Keratinocyte (primary cell): ENCODE measurements around the gene DIP2C. TPM values are rescaled to one million over a fixed set of nuclear protein-coding genes. Genes with fewer than 3 reads are reported as not detected.

Source experiments
- DNase-seq: peaks from one replicate; pipeline ENCODE4 v3.0.0-alpha.2; 2011; ENCODE audit warnings: low read depth, missing footprints, low spot score
- FAIRE-seq: peaks from 2 replicates; lab custom pipeline; 2011; peaks lifted over from hg19 to GRCh38; lab: Jason Lieb, UNC
- H2AFZ ChIP-seq: 2 replicates; pipeline ENCODE4 v1.6.0; 2012; ENCODE audit warnings: low read length, control low read depth, inconsistent platforms; ENCODE audit not compliant: control insufficient read depth
- H3K27ac ChIP-seq: 2 replicates; pipeline ENCODE4 v1.5.1; 2011; ENCODE audit warnings: low read length; ENCODE audit not compliant: control insufficient read depth, insufficient read depth
- H3K27me3 ChIP-seq: 3 replicates; pipeline ENCODE4 v1.6.0; 2011; ENCODE audit warnings: low read length; ENCODE audit not compliant: control insufficient read depth, insufficient read depth; ENCODE audit errors: extremely low read depth
- H3K36me3 ChIP-seq, 2 experiments: 2 replicates in 1 of 2; 3 replicates in 1 of 2; pipeline ENCODE4 v1.5.1; 2011; ENCODE audit warnings: low read length in 2 of 2, mild to moderate bottlenecking in 1 of 2; ENCODE audit not compliant: control insufficient read depth in 2 of 2, insufficient read depth in 2 of 2; ENCODE audit errors: extremely low read depth in 1 of 2
- H3K4me1 ChIP-seq: 3 replicates; pipeline ENCODE4 v1.5.1; 2011; ENCODE audit warnings: low read length; ENCODE audit not compliant: control insufficient read depth, insufficient read depth; ENCODE audit errors: extremely low read depth
- H3K4me2 ChIP-seq: 3 replicates; pipeline ENCODE4 v1.6.0; 2011; ENCODE audit warnings: low read depth, low read length; ENCODE audit not compliant: control insufficient read depth, insufficient read depth; ENCODE audit errors: extremely low read depth
- H3K4me3 ChIP-seq, 3 experiments: fragments of 200-600 bp in 1 of 3; sonication (generic) in 1 of 3; 2 replicates in 2 of 3; 3 replicates in 1 of 3; pipeline ENCODE4 v1.5.1; 2011 to 2016; ENCODE audit warnings: low read length in 3 of 3, mild to moderate bottlenecking in 3 of 3, control low read depth in 2 of 3, inconsistent platforms in 1 of 3, low read depth in 1 of 3, mixed read lengths in 1 of 3, mixed run types in 1 of 3, moderate library complexity in 1 of 3; ENCODE audit not compliant: control insufficient read depth in 2 of 3, insufficient read depth in 2 of 3; ENCODE audit errors: extremely low read depth in 1 of 3
- H3K79me2 ChIP-seq: 2 replicates; pipeline ENCODE4 v1.6.0; 2012; ENCODE audit warnings: low read length; ENCODE audit not compliant: control insufficient read depth, insufficient read depth
- H3K9ac ChIP-seq: 3 replicates; pipeline ENCODE4 v1.6.0; 2011; ENCODE audit warnings: low read length; ENCODE audit not compliant: control insufficient read depth, insufficient read depth; ENCODE audit errors: extremely low read depth
- H3K9me1 ChIP-seq: 3 replicates; pipeline ENCODE4 v1.6.0; 2011; ENCODE audit warnings: low read length; ENCODE audit not compliant: control insufficient read depth, insufficient read depth; ENCODE audit errors: extremely low read depth
- H3K9me3 ChIP-seq: 2 replicates; pipeline ENCODE4 v1.5.1; 2012; ENCODE audit warnings: low read depth, low read length; ENCODE audit not compliant: control insufficient read depth
- H4K20me1 ChIP-seq: 3 replicates; pipeline ENCODE4 v1.6.0; 2011; ENCODE audit warnings: low read length; ENCODE audit not compliant: control insufficient read depth, insufficient read depth; ENCODE audit errors: extremely low read depth
- CTCF ChIP-seq, 3 experiments: IDR thresholded peaks in 1 of 3; conservative IDR thresholded peaks in 1 of 3; optimal IDR thresholded peaks in 1 of 3; 2 replicates in 2 of 3; 3 replicates in 1 of 3; pipeline versions ENCODE3 to v1.5.1; 2011; ENCODE audit warnings: low read length in 3 of 3, mild to moderate bottlenecking in 3 of 3, moderate library complexity in 2 of 3, control low read depth in 1 of 3, inconsistent platforms in 1 of 3; ENCODE audit not compliant: insufficient read depth in 2 of 3; ENCODE audit errors: extremely low read depth in 1 of 3
- EZH2 ChIP-seq: IDR thresholded peaks from one replicate; pipeline ENCODE4 v1.6.1; 2012; ENCODE audit warnings: inconsistent platforms, mild to moderate bottlenecking, low read length, moderate library complexity
- dilution Hi-C: fragments of 300-500 bp; cut with MboI; formaldehyde crosslinking; loops from one replicate; pipeline ENCODE4 v1.7.0; 2020; ENCODE audit warnings: low sequenced_read_pairs; ENCODE audit not compliant: extremely low pct_ligation_motif_present
- polyA plus RNA-seq, 5 experiments: library from polyadenylated mRNA; depleted of rRNA in 3 of 5; stranded (reverse) in 3 of 5; stranded (forward) in 1 of 5; unstranded in 1 of 5; fragments of >200 nt; gene quantifications; 1 replicate in 1 of 5; 2 replicates in 3 of 5; 3 replicates in 1 of 5; pipeline versions ENCODE4 v1.2.1 to v1.2.3, GENCODE V29; 2011 to 2012; ENCODE audit warnings: missing spikeins in 2 of 5, low read depth in 1 of 5, low replicate concordance in 1 of 5

DIP2C gene
- polyA plus RNA-seq, 1 donor (not counting 4 experiments of a cell fraction or from before 2014, with no cell fraction given), result 1.3 TPM

- DNase-seq (no peak), FAIRE-seq (no peak)
- no peaks in the 10 kb centered on the region for H4K20me1 ChIP-seq
- H3K36me3 ChIP-seq, result no peaks in the 10 kb centered on the region
- no peak overlapping the region for H3K9ac ChIP-seq
- TF ChIP-seq EZH2 (no peak), CTCF (optimal IDR thresholded peaks at IDR 0.05 in 1 of 3, IDR thresholded peaks at IDR 0.05 in 1 of 3, conservative IDR thresholded peaks at IDR 0.05 in 1 of 3; ENCODE audit: extremely low read depth in 1 of 3, insufficient read depth in 2 of 3, low read length in 3 of 3) (no peak)
- H3K27me3 ChIP-seq, result no peaks in the 10 kb centered on the region
- no peaks in the 10 kb centered on the region for H3K9me1 ChIP-seq
- dilution Hi-C loops, result no loop called here
- no peak overlapping the region for H3K4me2 ChIP-seq
- H3K9me3 ChIP-seq, result no peaks in the 10 kb centered on the region
- H3K79me2 ChIP-seq, result no peaks in the 10 kb centered on the region
- H2AFZ ChIP-seq, result no peak overlapping the region
- no peak overlapping the region for H3K4me3 ChIP-seq
- peaks cover 18% of the 10 kb centered on the region for H3K4me1 ChIP-seq
- no peak overlapping the region for H3K27ac ChIP-seq
Observed at GRCh38 chr10:609868-610545, 79.5 kb downstream of the DIP2C start.

- H3K27me3 ChIP-seq, result no peaks in the 10 kb centered on the region
- H2AFZ ChIP-seq, result no peak overlapping the region
- no peaks in the 10 kb centered on the region for H3K9me3 ChIP-seq
- no peaks in the 10 kb centered on the region for H3K79me2 ChIP-seq
- dilution Hi-C loops, result no loop called here
- no peak overlapping the region for H3K4me3 ChIP-seq
- DNase-seq (no peak), FAIRE-seq (no peak)
- no peak overlapping the region for H3K4me2 ChIP-seq
- no peaks in the 10 kb centered on the region for H3K36me3 ChIP-seq
- peaks cover 14% of the 10 kb centered on the region for H3K4me1 ChIP-seq
- H3K27ac ChIP-seq, result no peak overlapping the region
- TF ChIP-seq CTCF (optimal IDR thresholded peaks at IDR 0.05 in 1 of 3, IDR thresholded peaks at IDR 0.05 in 1 of 3, conservative IDR thresholded peaks at IDR 0.05 in 1 of 3; ENCODE audit: extremely low read depth in 1 of 3, insufficient read depth in 2 of 3, low read length in 3 of 3), result no peak
- TF ChIP-seq EZH2, result no peak
- H4K20me1 ChIP-seq, result no peaks in the 10 kb centered on the region
- H3K9me1 ChIP-seq, result no peaks in the 10 kb centered on the region
- no peak overlapping the region for H3K9ac ChIP-seq
Observed at GRCh38 chr10:609262-609658, 80.2 kb downstream of the DIP2C start.
